ENCODE measurements around the gene SLC15A3.

Gene SLC15A3

GRCh38 chr11:60955571-60955970 is 3.6 kb upstream of the SLC15A3 start:
- DNase-seq (ENCODE audit: low read depth), result peak; percentile 11
- no peak overlapping the region for H3K4me3 ChIP-seq (ENCODE audit: low read length)
- TF ChIP-seq CTCF (IDR thresholded peaks at IDR 0.05; ENCODE audit: insufficient read depth, low read depth, low read length, missing control alignments), result no peak

GRCh38 chr11:60954421-60954820 is 2.4 kb upstream of the SLC15A3 start:
- DNase-seq (ENCODE audit: low read depth), result no peak
- no peak overlapping the region for H3K4me3 ChIP-seq (ENCODE audit: low read length)
- TF ChIP-seq CTCF (IDR thresholded peaks at IDR 0.05; ENCODE audit: insufficient read depth, low read depth, low read length, missing control alignments), result no peak

GRCh38 chr11:60953781-60954180 is 1.8 kb upstream of the SLC15A3 start:
- H3K4me3 ChIP-seq (ENCODE audit: low read length), result no peak overlapping the region
- TF ChIP-seq CTCF (IDR thresholded peaks at IDR 0.05; ENCODE audit: insufficient read depth, low read depth, low read length, missing control alignments), result no peak
- DNase-seq (ENCODE audit: low read depth), result no peak

GRCh38 chr11:60952742-60953170 is 780 bp upstream of the SLC15A3 start:
- H3K4me3 ChIP-seq (ENCODE audit: low read length), result no peak overlapping the region
- no peak for TF ChIP-seq CTCF (IDR thresholded peaks at IDR 0.05; ENCODE audit: insufficient read depth, low read depth, low read length, missing control alignments)
- no peak for DNase-seq (ENCODE audit: low read depth)

- DNase-seq (ENCODE audit: low read depth), result no peak
- H3K4me3 ChIP-seq (ENCODE audit: low read length), result no peak overlapping the region
Observed at GRCh38 chr11:60951606-60951903, 421 bp downstream of the SLC15A3 start.

GRCh38 chr11:60950933-60951605 is 907 bp downstream of the SLC15A3 start:
- peak; percentile 25 for DNase-seq (ENCODE audit: low read depth)
- H3K4me3 ChIP-seq (ENCODE audit: low read length), result no peak overlapping the region
- TF ChIP-seq CTCF (IDR thresholded peaks at IDR 0.05; ENCODE audit: insufficient read depth, low read depth, low read length, missing control alignments), result no peak

More at GRCh38 chr11:60951606-60951903, 421 bp downstream of the SLC15A3 start:
- no peak for TF ChIP-seq CTCF (IDR thresholded peaks at IDR 0.05; ENCODE audit: insufficient read depth, low read depth, low read length, missing control alignments)

GRCh38 chr11:60950024-60950423 is 2.0 kb downstream of the SLC15A3 start:
- TF ChIP-seq CTCF (IDR thresholded peaks at IDR 0.05; ENCODE audit: insufficient read depth, low read depth, low read length, missing control alignments), result no peak
- H3K4me3 ChIP-seq (ENCODE audit: low read length), result no peak overlapping the region

More at GRCh38 chr11:60950024-60950423, 2.0 kb downstream of the SLC15A3 start:
- DNase-seq (ENCODE audit: low read depth), result no peak

All from epithelial cell of esophagus (primary cell).